NCI-H2171 (cell line): ENCODE measurements around the gene CACNA1S.

Experiments
- DNase-seq: peaks from one replicate; lab custom pipeline; 2025; lab: John Stamatoyannopoulos, UW

CACNA1S gene

DNA sequence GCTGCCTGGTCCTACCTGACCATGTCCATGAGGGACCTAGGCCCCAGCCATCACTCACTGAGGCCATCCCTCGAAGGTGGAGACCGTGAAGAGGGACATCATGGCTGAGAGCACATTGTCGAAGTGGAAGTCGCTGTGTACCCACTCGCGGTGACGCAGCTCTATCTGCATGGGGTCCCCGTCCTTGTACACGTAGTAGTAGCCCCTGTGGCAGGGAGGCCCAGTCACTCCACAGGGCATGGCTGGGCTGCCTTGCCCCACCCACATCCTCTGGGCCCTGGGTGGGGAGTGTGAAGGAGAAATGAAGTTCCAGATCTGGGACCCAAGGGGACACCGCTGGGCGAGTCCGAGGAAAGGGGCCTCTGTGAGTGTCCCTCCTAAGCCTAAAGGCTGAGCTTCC lies 50.3 kb downstream of the CACNA1S start:
- DNase-seq, result no peak

DNA sequence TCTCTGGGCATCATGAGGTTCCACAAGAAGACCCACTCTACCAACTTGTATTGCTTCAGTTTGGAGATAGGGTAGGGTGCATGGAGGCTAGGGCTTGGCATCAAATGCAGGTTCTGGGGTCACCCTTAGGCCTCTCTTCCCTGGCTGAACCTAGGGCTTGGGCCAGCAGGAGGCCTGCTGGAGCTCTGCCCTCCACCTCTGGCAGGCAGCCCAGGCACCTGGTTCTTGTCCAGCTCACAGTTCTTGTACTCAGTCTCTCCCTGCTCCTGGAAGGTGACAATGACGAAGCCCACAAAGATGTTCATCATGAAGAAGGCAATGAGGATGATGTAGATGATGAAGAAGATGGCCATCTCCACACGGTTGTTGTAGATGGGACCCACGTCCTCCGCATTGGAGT lies 51.2 kb downstream of the CACNA1S start:
- no peak for DNase-seq

GRCh38 chr1:201060586-201060985 lies 51.6 kb downstream of the CACNA1S start:
- DNase-seq, result no peak

- peak; percentile 19 for DNase-seq
Observed at GRCh38 chr1:201059871-201060555, 52.2 kb downstream of the CACNA1S start.

- no peak for DNase-seq
Observed at GRCh38 chr1:201059401-201059800, 52.8 kb downstream of the CACNA1S start.

DNA sequence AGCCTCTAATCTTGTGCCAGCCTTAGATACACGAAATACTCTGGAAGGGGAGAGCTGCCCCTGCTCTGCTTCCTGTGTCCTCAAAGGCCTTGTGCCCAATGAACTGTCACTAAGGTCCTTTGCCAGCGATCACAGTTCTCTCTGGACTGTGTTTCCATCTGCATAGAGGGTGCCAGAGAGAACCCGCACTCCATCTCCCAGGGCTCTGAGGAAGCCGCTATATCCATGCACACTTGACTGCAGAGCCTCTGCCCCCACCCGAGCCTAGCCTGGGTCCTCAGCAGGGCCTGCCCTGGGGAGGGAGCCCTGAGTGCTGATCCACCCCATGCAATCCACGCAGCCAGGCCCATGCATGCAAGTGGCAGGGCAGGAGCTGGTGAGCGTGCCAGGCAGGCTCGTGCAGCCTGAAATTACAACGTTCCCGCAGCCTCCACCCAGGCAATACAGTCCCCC lies 58.1 kb downstream of the CACNA1S start:
- DNase-seq, result no peak

DNA sequence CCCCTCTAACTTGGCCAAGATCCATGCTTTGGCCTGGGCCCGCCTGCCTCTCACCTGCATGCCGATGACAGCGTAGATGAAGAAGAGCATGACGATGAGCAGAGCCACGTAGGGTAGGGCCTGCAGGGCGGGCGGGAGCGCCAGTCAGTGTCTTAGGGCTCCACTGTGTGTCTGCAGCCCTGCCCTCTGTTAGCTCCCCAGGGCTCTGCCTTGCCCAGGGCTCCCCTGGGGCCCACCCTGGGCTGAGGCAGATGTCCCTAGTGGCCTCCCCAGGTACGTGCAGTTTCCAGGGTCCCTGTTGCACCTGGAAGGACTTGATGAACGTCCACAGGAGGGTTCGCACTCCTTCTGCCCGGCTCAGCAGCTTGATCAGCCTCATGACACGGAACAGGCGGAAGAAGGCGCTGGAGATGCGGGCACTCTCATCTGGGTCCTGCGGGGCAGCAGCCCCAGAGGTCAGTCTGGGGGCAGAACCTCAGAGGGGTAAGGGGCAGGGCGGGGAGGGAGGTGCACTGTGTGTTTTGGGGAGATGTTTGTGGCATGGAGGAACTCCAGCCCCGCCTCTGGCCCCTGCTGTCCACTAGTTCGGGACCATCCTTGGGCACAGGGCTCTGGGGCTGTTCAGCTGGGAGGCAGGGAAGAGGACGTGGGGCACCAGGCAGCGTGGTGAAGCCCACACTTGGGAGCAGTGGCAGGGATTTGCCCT lies 58.9 kb downstream of the CACNA1S start:
- DNase-seq, result no peak

- no peak for DNase-seq
Observed at GRCh38 chr1:201051399-201051798, 60.8 kb downstream of the CACNA1S start.

DNA sequence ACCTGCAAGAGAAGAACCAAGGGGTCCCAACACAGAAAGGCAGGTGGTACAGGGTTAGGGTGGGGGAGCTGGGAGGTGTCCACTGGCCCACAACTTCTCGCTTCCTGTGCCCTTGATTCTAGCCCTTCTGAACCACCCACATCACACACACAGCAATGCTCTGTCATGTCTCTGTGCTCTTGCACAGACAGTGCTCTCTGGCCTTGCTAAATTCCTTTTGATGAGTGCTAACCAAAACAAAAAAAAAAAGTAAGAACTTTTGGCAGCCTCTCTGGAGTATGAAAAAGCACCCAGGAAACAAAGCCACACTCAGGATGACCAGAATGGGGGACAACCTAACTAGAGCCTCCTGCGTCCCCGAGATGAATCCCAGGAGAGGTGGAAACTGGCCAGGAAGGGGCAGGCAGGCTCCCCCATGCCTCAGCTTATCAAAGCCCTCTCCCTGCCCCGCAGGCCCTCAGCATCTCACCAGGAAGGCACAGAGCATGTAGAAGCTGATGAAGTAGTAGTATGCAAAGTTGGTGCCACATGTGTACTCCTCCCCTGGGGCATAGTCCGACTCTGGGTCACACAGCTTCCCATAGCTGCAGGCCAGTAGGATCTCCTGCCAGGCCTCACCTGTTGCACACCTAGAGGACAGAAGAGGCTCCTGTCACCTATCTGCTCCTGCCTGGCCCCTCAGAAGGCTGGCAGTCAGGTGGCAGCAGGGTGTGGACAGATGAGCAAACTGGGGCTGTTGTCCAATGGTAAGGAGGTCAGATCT lies 61.5 kb downstream of the CACNA1S start:
- no peak for DNase-seq

DNA sequence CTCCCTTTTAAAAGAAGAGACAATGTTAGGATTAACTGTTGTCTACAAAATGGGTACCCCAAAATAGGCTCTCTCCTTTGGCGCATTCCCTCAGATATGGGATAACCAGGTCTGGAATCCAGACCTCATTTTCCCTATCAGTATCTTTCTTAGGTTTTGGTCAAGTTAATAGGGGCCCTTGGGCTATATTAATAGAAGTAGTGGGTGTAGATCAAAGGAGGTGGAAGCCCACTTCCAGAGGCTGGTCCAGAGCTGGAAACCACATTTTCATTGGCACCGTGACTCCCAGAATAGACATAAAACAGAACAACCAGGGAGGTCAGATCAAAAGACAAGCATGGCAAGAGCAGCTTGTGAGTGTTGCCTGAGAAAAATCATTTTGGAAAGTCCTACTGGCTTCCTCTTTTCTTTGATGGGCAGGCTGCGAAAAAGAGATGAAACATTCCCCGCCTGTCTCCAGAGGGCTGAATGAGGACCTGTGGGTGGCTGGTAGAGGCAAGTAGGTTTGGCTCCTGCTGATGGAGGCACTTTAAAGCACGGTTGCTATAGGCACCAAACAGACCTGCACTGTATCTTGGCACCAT lies 62.9 kb downstream of the CACNA1S start:
- DNase-seq, result no peak

DNA sequence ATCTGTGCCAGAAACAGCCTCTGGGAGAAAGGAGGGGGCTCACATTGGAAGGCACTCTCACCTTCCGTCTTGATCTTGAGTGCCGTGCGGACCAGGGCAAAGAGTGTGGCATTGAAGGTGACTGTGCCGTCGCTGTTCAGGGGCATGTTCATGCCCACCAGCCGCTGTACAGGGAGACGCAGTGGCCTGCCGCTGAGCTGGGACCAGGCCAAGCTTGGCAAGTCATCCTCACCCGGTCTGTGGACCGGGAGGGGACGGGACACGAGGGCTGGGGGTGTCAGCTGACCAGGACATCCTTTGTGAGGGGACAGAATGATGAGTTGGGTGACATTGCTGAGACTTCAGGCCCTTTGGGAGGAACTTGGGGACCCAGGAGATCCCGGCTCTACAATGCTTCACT lies 63.7 kb downstream of the CACNA1S start:
- DNase-seq, result no peak

- DNase-seq, result no peak
Observed at GRCh38 chr1:201044119-201044518, 68.1 kb downstream of the CACNA1S start.

DNA sequence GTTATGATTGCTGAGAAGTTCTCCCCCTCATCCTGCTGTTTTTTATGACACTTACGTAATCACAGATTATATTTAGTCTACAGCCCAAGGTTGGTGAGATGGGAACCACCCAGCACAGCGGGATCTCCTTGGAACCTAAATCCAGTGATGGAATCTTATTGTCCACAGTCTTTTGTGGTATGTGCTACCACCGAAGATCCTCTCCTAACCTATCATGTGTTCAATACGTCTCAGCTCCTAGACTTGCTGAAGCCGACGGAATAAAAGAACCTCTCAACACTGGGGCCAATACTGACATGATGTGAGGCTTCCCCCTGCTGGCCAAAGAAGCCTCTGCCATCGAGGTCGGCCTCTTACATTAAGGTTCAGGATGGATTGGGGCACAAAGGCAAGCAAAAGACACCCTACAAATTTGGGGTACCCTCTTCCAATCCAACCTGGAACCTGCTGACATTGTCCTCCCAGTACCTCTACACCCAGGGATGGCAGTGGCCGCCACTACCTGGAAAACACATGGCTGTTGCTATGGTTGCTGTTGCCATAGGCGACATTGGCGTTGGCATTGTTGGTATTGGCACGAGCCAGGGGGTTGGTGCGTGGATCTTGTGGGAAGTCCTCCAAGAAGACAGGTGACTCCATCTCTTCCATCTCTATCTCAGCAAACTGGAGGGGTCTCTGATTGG lies 69.3 kb downstream of the CACNA1S start:
- DNase-seq, result peak; percentile 30

DNA sequence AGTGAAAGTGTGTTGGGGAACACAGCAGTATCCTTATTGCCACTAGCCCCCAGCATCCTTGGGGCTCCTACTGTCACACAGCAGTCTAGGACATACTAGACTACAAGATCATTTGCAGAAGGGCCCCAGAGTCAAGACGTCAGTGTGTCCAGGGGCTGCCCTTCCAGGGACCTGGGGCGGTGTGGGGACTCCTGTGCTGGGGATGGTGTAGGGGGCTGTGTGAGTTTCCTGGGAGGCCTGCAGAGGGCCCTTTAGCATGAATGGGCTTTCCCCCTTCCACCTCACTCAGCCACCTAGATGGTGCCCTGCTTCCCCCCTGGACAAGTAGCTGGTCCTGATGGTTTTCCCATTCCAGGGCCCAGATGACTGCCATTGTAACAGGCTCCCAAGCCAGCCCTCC lies 71.2 kb downstream of the CACNA1S start:
- DNase-seq, result no peak

DNA sequence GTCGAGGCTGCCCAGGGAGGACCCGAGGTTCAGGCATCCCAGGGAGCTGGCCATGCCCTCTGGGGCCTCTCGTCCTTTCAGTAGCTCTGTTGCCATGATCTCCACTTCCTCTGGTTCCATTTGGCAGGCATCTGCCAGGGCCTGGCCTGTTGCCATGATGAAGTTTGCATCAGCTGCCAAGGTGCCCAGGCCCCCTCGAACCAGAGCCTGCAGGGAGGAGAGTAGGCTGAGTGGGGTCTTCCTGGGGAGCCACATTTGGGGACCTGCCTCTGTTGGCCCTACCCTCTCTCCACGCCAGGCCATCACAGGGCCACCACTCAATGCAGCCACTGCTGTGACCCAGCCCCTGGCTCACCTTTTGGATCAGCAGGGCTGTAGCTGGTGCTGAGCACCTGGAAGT lies 72.3 kb downstream of the CACNA1S start:
- no peak for DNase-seq

DNA sequence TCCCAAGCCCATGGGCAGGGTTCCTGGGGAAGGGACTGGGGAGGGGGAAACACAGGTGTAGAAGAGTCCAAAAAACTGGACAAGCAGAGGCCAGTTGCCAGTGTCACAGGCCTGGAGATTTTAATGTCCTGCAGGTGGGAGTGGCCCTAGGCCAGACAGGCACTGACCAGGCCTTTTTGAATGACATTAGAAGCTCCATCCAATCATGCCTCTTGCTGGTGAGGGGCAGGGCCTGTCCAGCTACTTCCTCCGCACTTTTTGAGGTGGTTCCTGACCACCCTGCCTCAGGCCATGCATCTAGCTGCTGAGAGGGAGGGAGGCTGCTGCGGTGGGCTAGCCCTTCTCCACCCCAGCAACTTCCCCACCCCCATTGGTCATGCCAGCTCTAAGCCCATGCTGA lies 72.8 kb downstream of the CACNA1S start:
- no peak for DNase-seq

GRCh38 chr1:201038186-201038876 lies 73.9 kb downstream of the CACNA1S start:
- DNase-seq, result no peak

GRCh38 chr1:201036188-201036842 lies 75.9 kb downstream of the CACNA1S start:
- no peak for DNase-seq

- no peak for DNase-seq
Observed at GRCh38 chr1:201034671-201035070, 77.6 kb downstream of the CACNA1S start.

- DNase-seq, result no peak
Observed at GRCh38 chr1:201032408-201032807, 79.8 kb downstream of the CACNA1S start.

DNA sequence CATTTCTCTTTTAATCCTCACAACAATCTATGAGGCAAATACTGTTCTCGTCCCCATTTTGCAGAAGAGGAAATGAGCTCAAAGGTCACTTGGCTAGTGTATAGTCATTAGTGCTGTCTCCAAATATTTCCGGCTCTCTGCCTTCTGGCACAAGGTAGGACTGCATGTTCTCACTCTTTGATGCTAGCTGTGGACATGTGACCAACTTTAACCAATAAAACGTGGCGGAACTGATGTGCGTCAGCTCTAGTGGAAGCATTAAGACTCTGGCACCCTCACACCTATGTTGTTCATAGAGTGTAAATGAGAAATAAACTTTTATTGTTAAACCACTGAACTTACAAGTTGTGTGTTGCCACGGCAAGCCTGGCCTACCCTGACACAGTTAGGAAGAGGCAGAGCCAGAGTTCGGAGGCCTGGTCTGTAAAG lies 83.8 kb downstream of the CACNA1S start:
- DNase-seq, result no peak
